IPS-NIHi11 (cell line): ENCODE measurements around the gene DUSP2.

ENCODE experiments used
- DNase-seq: peaks from one replicate; pipeline ENCODE4 v3.0.0; 2012; ENCODE audit warnings: mixed read lengths, low spot score

DUSP2 gene

DNA sequence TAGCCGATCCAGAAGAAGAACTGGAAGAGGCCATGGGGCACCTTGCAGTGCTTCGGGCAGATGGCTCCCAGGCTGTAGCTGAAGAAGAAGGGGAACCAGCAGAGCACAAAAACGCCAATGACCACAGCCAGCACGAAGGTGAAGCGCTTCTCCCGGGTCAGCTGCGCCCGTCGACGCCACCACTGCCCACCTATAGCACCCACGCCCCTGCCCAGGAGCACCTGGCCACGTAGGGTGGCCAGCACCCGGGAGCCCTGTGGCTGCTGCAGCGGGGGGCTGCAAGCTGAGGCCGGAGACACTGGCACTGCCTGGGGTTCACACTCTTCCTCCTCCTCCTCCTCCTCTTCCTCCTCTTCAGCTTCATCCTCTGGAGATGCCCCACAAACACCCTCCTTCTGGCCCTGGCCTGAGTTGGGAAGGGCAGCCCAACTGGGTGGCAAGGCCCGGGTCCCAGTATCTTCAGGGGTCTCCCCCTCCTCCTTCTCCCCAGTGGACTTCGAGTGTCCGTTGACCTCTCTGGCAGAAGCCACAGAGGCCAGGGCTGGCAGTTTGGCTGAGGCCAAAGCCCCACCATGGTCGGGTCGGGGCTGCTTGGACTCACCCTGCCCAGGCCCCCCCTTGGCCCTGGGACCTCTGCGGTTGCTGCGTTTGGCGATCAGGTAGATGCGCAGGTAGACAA, 30.2 kb downstream of the DUSP2 start:
- DNase-seq, result no peak

DNA sequence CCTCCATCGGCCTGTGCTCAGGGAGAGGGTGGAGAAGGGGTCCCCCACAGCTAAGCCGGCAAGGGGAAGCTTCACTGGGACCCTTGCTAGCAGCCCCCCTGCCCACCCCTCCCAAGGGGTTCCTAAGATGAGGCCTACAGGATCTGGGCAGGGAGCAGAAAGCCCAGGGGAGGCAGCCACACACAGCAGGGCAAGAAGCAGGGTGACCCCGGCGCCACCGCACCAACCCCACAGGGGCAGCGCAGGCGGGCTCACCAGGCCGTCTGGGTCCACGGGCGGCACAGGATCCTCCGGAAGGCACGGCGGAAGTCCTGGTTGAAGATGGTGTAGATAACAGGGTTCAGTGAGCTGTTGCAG, 30.7 kb downstream of the DUSP2 start:
- no peak for DNase-seq

DNA sequence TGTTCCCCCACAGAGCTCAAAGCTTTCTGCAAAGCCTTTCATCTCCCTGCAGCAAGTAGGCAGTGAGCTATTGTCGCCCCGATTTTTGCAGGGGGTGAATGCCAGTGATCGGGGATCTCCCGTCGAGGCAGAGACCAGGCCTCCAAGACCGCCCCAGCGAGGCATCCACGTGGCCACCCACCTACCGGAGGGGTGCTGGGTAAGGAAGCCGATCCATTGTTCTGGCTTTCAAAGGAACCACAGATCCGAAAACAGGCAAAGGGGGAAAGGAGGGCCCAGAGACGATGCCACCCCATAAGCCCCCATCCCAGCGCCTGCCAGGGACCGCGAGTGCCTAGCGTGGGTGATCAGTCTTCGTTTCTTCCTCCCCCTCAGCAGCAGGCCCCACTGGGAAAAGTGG, 31.3 kb downstream of the DUSP2 start:
- DNase-seq, result no peak

DNA sequence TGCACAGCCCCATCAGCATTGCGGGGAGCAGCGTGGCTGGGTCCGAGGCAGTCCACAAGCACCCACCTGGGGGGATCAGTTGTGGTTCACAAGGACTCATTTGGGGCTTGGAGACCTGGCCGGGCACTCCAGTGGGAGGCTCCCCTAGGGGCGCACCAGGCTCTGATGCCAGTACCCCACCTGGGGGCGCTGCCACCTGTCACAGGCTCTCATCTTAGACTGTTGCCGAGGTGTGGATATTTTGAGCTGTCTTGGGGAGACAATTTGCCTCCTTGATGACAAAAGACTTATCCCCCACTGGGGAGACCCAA, 31.9 kb downstream of the DUSP2 start:
- DNase-seq, result peak; percentile 57

DNA sequence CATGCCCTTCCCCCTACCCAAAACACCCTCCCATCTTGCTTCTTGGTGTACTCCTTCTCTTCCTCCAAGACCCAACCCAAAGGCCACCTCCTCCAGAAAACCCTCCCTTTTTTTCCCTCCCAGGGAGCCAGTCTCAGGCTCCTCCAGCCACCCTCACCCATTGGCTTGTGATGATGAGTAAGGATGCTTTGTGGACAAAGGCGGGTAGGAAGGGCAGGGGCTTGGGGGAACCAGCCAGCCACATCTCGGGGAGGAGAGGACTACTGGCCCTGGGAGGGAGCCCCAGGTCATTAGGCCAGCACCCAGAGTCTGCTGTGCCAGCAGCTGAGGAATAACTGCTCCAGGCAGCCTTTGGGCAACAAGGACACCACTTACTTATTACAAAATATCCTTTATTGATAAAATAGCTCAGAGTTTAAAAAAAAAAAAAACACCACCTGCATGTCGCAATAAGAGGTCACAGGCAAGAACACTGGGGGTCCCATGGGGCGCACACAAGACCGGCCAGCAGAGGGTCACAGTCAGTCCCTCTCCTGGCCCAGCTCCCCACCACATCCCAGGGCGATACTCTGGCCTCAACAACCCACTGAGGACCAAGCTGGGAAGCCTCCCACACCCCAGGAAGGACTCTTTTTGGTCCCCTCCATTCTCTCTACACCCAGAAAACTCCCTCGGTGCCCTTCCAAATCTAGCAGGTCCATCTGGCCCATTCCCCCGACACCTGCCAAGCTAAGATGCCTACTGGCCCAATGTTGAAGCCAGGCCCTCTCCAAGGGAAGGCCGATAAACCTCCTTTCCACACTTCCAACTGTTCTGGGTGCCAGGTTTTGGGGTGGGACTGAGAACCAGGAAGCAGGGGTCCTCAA, 32.5 kb downstream of the DUSP2 start:
- DNase-seq, result no peak

DNA sequence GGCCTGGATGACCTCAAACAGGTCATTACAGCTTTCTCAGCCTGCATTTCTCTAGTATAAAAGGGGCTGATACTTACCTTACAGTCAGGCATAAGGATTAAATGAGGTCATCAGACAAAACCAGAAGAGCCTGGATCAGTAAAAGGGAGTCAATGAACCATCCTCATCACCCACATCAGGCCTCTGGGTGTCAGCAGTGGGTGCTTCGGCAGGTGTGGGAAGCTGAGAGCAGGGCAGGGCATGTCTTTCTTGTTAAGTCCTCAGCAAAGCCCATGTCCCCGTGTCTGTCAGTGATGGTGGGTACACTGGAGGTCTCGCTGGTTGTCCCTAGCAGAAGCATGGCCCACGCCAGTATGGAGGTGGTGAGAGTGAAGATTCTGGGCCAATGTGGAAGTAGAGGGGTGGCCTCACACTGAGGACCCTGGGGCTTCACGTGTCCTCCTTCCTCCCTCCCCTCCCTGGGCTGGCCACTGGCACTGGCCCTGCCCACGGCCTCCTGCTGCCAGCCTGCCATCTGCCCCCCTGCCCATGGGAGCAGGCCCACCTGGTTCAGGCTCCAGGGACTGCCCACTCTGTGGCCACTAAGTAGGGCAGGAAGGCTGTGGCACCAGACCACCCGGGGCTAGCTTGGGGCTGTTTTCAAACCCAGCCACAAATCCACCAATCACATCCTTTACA, 33.3 kb downstream of the DUSP2 start:
- no peak for DNase-seq

DNA sequence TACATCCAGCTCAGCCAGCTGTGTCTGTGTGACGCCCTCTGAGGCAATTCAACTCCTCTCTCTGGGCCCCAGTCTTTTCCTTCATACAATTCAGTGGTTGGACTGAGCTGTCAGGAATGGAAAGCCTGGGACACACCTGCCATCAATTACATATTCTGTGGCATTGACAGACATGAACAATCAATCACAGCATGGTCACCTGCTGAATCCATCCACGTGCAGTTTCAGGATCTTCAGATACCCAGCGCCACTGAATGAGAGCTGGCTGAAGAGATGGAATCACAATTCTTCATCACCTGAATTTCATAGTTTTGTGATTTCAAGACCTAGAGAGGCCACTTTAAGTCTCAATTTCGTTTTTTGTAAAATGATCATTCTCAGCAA, 34.0 kb downstream of the DUSP2 start:
- DNase-seq, result no peak

DNA sequence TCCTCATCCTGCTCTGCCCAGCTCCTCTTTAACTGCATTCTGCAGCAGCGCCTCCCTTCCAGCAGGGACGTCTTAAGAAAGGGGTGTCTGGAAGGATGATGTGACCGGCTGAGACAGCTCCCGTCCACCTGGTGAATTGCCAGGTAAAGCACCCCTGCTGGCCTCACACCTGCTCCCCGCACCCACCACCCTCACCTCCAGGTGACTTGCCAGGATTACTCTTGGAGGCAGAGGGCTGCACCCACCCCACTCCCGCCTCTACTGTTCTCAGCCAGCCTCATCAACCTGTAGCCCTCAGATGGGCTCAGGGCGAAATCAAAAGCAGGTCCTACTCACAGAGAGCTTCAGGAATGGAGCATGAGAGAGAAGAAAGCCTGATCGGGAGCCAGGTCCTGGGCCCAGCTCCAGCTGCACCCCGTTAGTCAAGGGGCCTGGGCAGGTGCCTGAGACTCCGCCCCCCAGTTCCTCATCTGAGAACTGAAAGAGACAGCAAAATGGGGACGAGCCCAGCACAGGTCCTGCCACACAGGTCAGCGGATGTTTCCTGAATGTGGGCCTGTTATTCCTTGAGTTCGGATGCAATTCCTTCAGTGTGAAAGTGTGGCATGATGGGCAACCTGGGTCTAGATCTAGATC, 34.5 kb downstream of the DUSP2 start:
- no peak for DNase-seq

DNA sequence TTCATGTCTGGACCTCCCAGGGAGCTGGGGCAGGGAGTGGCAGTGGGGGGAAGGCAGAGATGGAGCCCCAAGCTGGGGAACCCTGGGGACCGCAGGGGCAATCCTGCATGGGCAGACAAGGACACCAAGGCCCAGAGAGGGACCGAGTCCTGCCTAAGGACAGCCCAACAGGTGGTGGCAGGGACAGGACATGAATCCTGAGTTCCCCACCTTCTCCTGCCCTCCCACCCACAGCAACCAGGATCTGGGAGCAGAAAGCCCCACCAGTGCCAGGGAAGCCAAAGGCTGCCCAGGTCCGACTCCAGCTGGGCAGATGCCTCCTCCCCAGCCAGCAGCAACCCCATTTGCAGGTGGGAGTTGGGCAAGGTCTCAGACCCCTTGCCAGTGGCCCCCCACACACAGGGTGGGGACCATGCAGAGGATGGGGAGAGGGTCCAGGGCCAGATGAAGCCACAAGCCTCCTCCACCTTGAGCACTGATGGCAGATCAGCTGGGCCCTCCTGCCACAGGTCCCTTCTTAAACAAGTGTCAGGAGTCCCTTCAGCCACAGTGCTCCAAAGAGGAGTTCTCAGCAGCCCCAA, 35.2 kb downstream of the DUSP2 start:
- DNase-seq, result no peak

DNA sequence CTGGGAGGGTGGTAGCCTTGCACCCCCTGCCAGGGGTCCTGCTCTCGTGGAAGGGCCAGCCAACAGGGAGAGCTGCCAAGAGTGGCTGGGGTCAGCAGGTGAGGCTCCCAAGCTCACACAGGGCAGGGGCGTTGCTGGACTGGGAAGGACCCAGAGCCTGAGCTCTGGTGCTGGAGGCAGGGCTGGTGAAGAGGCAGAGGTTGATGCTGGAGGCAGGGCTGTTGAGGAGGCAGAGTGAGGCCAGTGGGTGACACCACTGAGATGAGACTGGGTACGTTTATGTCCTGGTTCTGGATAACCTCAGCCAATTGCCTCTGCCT, 35.9 kb downstream of the DUSP2 start:
- no peak for DNase-seq

DNA sequence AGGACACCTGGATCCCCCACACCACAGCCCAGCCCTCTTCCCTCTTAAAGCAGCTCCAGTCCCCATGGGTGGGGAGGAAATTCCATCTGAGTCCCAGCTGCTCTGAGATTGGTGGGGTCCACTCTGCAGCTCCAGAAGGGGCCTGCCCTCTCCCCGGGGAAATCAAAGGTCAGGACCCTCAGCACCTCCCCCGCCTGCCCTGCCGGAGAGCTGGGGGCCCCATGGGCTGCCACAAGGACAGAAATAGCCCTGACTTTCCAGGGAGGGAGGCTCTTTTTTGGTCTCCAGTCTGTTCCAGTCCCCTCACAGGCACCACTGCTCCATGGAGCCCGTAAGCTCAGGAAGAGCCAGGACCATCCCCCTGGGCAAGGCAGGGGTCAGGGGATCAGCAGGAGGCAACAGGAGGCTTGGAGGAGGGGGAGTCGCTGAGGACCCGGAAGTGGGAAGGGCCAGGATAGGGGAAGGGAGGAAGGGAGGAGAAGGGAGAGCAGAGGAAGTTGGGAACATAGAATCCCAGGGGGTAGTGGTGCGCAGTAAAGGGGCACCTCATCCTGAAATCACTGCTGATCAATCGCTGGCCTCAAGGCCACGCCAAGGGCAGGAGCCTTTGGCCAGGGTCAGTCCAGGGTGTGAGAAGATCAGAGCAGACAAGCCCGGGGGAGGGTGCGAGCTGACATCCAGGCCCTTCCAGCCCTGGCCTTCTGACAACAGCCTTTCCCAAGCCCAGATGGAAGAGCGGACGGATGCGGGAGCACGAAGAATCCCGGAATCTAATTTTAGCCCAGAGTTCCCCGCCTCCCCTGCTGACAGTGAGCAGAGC, 36.5 kb downstream of the DUSP2 start:
- DNase-seq, result peak; percentile 76

DNA sequence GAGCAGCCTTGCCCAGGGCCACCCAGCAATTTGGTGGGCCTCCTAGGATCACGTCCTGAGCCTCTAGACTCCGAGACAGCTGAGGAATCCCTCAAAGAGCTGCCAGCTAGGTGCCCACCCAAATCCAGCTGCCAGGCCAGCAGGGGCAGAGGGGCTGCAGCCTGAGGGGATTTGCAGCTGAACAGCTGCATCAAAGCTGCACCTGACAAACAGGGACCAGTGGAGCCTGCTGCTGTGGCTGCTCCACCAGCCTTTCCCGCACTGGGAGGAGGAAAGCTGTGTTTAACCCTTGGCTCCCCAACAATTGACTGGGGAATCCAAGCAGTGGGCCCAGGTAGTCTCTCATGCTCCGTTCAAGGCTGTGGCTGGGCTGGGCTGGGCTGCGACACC, 37.1 kb downstream of the DUSP2 start:
- DNase-seq, result peak; percentile 68

DNA sequence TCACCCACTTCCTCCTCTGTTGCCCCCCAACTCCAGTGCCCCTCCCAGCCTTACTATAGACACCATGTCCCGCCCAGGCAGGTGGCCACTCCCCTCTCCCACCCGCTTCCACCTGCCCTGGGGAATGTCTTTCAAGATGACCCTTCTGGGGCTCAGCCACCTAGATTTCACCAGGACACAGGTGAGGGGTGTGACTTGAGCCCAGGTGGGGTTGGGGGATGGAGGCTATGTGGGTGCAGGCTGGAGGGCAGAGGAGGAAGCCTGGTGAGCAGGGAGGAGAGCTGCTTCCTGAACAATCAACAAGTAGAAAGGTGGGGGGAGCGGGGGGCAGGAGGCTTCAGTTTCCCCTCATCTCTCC, 37.6 kb downstream of the DUSP2 start:
- DNase-seq, result no peak

DNA sequence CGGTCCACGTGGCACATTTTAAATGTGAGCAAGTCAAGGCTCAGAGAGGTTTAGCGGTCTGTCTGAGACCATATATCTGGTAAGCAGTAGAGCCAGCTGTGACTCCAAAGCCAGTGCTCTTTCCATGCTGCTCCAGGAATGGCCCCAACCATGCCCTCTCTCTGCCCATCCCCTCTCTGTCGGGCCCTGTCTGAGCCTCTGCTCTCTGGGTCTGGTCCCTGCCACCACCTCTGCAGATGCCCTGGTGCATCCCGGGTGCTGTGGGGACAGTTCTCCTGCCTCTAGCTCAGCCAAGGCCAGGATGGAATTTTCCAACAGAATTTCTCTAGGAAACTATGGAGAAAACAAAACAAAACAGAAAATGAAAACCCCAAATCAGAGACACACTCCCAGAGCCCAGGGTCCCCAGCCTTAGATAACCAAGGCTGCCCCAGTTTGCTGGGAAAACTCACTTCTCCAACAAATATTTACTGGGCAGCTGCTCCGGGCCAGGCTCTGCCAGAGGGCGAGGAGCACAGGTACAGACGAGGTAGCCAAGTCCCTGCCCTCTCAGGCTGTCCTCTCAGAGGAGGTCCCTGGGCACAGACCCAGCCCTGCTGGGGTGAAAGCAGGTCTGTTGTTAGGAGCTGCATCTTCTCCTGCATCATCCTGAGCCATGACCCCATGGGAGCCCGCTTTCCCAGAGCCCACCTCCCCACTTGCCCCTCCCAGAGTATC, 38.1 kb downstream of the DUSP2 start:
- no peak for DNase-seq

DNA sequence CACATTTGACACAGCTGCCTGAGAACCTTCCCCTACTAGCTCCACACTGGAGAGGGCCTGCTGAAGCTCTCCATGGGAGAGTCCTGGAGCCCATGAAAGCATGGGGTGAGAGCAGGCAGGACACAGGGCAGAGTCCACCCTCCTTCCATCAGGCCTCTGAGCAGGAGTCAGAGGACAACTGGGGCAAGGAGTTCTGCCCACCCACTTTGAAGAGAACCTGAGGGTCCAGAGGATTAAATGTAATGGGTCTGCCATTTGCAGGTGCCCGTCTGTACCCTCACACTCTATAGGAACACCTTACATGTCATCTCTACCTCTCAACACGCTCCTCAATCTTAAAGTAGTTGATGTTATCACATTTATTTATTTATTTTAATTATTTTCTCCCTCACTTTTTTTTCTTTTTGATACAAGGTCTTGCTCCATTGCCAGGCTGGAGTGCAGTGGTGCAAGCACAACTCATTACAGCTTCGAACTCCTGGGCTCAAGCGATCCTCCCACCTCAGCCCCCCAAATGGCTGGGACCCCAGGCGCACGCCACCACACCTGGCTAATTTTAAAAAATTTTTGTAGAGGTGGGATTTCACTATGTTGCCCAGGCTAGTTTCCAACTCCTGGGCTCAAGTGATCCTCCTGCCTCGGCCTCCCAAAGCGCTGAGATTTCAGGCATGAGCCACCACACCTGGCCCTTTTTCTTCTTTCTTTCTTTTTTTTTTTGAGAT, 39.1 kb downstream of the DUSP2 start:
- no peak for DNase-seq

DNA sequence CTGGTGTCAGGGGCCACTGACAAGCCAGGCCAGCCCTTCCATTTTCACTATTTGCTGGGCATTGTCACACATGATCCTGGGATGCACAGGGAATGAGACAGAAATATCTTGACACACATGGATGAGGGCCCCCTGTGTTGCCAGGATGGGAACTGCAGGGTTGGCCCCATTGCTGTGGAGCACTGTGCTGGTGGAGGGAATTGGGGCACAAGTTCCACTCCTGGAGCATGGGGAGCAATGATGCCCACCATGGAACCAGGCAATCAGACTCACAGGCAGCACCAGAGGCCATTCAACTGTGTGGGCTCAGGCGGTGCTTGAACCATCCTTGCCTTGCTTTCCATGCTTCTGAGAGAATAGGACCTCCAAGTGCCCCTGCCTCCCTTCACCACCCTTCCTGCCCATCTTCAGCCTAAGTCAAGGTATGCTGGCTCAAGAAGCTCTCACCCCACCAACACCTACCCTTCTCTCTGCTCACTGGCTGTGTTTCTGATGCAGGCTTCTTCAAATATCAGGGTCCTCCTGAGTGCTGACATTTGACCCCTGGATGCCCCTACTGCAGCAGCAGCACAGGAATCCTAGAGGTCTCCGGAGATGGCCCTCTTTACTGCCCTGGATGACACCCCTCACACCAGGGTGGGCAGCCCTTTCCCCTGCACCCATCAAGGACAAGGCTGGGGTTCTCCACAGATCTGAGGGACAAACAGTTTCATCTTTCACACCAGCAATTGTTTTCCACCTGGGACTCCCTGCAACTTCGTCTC, 39.9 kb downstream of the DUSP2 start:
- DNase-seq, result no peak

DNA sequence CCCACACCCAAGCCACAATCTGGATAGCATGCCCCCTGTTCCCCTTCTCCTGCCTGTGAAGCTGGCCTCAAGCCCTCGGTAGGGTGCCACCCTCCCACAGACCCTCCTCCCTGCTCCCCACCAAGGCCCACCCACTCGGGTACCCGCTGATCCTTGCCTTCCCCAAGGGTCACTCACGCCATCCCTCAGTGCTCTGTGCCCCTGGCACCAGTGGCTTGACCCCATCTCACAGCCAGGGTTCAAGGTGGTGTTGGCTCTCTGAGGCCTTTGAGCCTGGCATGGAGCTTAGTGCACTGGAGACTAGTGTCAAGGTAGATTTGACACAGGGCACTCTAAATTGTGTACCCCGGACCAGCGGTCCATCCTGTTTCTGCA, 40.8 kb downstream of the DUSP2 start:
- no peak for DNase-seq

DNA sequence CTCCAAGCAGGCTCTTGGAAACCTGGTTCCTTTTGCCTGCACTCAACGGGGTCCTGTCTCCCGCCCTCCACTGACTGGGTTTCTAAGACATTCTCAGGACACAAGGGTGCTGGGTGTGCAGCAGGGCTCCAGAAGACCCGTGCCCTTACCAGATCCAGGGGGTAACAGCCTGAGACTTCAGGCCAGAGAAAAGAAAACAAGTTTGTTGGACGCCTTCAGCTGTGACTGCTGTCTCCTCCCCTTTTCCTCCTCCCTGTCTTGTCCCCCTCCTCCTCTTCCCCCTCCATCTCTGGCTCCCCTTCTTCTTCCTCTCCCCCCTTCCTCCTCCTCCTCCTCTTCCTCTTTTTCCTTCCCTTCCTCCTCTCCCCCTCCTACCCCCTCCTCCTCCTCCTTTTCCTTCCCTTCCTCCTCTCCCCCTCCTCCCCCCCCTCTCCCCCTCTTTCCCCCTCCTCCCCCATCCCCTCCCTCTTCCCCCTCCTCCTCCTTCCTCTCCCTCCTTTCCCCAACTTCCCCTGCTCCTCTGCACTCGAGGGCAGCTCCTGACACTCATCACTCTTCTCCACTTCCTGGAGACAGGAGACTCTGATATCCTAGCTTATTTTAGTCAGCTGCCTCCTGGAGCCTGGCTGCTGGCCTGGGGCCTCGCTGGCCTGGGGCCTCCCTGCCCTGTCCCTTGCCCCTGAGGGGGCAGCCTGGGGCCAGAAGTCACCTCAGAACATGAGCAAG, 41.3 kb downstream of the DUSP2 start:
- DNase-seq, result no peak

DNA sequence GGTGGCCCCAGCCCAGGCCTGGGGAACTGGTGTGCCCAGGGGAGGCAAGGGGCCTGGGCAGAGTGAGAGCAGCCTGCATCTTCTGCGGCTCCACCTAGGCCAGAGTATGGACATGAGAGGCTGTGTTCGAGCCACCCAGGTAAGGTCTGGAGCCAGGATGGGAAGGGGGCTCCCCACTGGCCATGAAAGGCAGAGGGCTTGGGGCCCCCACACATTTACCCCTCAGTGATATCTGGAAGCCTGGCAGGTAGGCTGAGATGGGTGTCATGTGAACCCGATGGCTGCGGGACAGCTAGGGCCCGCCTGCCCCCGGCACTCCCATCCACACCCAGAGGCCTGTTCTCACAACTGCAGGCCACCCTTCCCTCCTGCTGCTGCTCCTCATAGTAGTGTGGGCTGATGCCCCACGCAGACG, 42.0 kb downstream of the DUSP2 start:
- no peak for DNase-seq
